A673 (cell line): Measurements from ENCODE around the gene LRCH1.

ENCODE experiments used
- CTCF ChIP-seq: fragments of 300-800, 200-600 bp; sonication (generic); conservative IDR thresholded peaks from 2 replicates; pipeline ENCODE4 v1.5.1; 2017; ENCODE audit warnings: low read depth, mild to moderate bottlenecking, antibody characterized with exemption, low read length, moderate library complexity, mixed read lengths
- EZH2 ChIP-seq: fragments of 200-600 bp; sonication (generic); IDR thresholded peaks from 2 replicates; pipeline ENCODE4 v1.6.1; 2017; ENCODE audit warnings: borderline replicate concordance, low read depth, mild to moderate bottlenecking, mixed read lengths, antibody characterized with exemption, low read length; ENCODE audit not compliant: poor library complexity, severe bottlenecking

- TF ChIP-seq EZH2 (no peak), CTCF (no peak)
Measured at GRCh38 chr13:46683676-46684260, 130.8 kb downstream of the LRCH1 start.
